Lower lobe of right lung (tissue), 2 donors: ENCODE results near the gene PLA2G4B. TPM values are rescaled to one million over a fixed set of nuclear protein-coding genes. Genes with fewer than 3 reads are reported as not detected.

Experiments used
- ATAC-seq, 2 donors: fragments of 200-7000 bp; cut with Tn5 transposase; one replicate each; pipeline ENCODE4 v1.9.1; 2020 to 2022; ENCODE audit warnings: mild to moderate bottlenecking in 2 of 2, moderate library complexity in 2 of 2
- DNase-seq: peaks from one replicate; pipeline ENCODE4 v3.0.0-alpha.2; 2020
- H3K27ac ChIP-seq: fragments of 200-600 bp; one replicate; pipeline ENCODE4 v1.8.0; 2022
- H3K27me3 ChIP-seq: fragments of 200-600 bp; one replicate; pipeline ENCODE4 v1.8.0; 2022; ENCODE audit warnings: low read depth
- H3K36me3 ChIP-seq: fragments of 200-600 bp; one replicate; pipeline ENCODE4 v1.8.0; 2022; ENCODE audit warnings: mild to moderate bottlenecking
- H3K4me1 ChIP-seq: fragments of 200-600 bp; one replicate; pipeline ENCODE4 v1.8.0; 2022
- H3K4me3 ChIP-seq: fragments of 200-600 bp; one replicate; pipeline ENCODE4 v1.8.0; 2022; ENCODE audit warnings: mild to moderate bottlenecking
- H3K9me3 ChIP-seq: fragments of 200-600 bp; one replicate; pipeline ENCODE4 v1.8.0; 2022
- CTCF ChIP-seq: fragments of 200-600 bp; IDR thresholded peaks from one replicate; pipeline ENCODE4 v1.8.0; 2022; ENCODE audit warnings: antibody characterized with exemption, mild to moderate bottlenecking
- intact Hi-C: fragments of 100-400 bp; cut with DNase I; formaldehyde crosslinking; loops from one replicate; pipeline ENCODE4 v1.11.0; 2022
- total RNA-seq: library from RNA; stranded (reverse); fragmentation: NEBNext Ultra II Directional; extraction: Animal tissue kit (Norgen Biotek cat#: 25700); gene quantifications from one replicate; pipeline ENCODE4 v1.2.1, GENCODE V29; 2021
- donor health status: DM: no; HTN: yes; CAD: no; lungs with severe emphysema.

The PLA2G4B gene
- total RNA-seq, 1 donor from 2014 or later = 13.8 TPM

- Histone ChIP-seq H3K9me3 (no peaks in the 10 kb centered on the region), H3K36me3 (peaks cover 92% of the 10 kb centered on the region), H3K27ac (no peak overlapping the region), H3K27me3 (no peaks in the 10 kb centered on the region), H3K4me1 (no peaks in the 10 kb centered on the region), H3K4me3 (no peak overlapping the region)
- ATAC-seq = no peak
- TF ChIP-seq CTCF = no peak
- intact Hi-C loops = no loop called here
- DNase-seq = no peak
Measured at GRCh38 chr15:41816788-41817187, 21.9 kb upstream of the PLA2G4B start.

- intact Hi-C loops = no loop called here
- peaks cover 95% of the 10 kb centered on the region for H3K36me3 ChIP-seq
- no peak overlapping the region for H3K27ac ChIP-seq
Measured at GRCh38 chr15:41817327-41817726, 21.3 kb upstream of the PLA2G4B start.

GRCh38 chr15:41817781-41818180, 20.9 kb upstream of the PLA2G4B start:
- H3K4me1 ChIP-seq = no peaks in the 10 kb centered on the region
- no peak overlapping the region for H3K4me3 ChIP-seq
- no peaks in the 10 kb centered on the region for H3K27me3 ChIP-seq
- H3K27ac ChIP-seq = no peak overlapping the region
- no peak for TF ChIP-seq CTCF
- no peak for DNase-seq
- H3K36me3 ChIP-seq = peaks cover 95% of the 10 kb centered on the region
- intact Hi-C loops = no loop called here
- no peak for ATAC-seq
- no peaks in the 10 kb centered on the region for H3K9me3 ChIP-seq

More at GRCh38 chr15:41817327-41817726, 21.3 kb upstream of the PLA2G4B start:
- DNase-seq (no peak), ATAC-seq (no peak)
- H3K4me1 ChIP-seq = no peaks in the 10 kb centered on the region
- no peak for TF ChIP-seq CTCF
- H3K4me3 ChIP-seq = no peak overlapping the region
- no peaks in the 10 kb centered on the region for H3K9me3 ChIP-seq
- no peaks in the 10 kb centered on the region for H3K27me3 ChIP-seq

- H3K4me1 ChIP-seq = no peaks in the 10 kb centered on the region
- no peaks in the 10 kb centered on the region for H3K27me3 ChIP-seq
- H3K9me3 ChIP-seq = no peaks in the 10 kb centered on the region
- no peak overlapping the region for H3K4me3 ChIP-seq
- no peak for DNase-seq
- intact Hi-C loops = no loop called here
- no peak for ATAC-seq
- no peak overlapping the region for H3K27ac ChIP-seq
- no peak for TF ChIP-seq CTCF
- peaks cover 99% of the 10 kb centered on the region for H3K36me3 ChIP-seq
Measured at GRCh38 chr15:41819455-41820050, 19.1 kb upstream of the PLA2G4B start.

GRCh38 chr15:41820791-41821423, 17.7 kb upstream of the PLA2G4B start:
- no peak for DNase-seq
- no peak for TF ChIP-seq CTCF
- intact Hi-C loops = no loop called here
- Histone ChIP-seq H3K9me3 (no peaks in the 10 kb centered on the region), H3K27me3 (no peaks in the 10 kb centered on the region), H3K4me3 (no peak overlapping the region), H3K36me3 (peaks cover 97% of the 10 kb centered on the region), H3K27ac (no peak overlapping the region), H3K4me1 (no peaks in the 10 kb centered on the region)
- no peak for ATAC-seq
